Measurements from ENCODE around the gene RPL28.

Gene RPL28

DNA sequence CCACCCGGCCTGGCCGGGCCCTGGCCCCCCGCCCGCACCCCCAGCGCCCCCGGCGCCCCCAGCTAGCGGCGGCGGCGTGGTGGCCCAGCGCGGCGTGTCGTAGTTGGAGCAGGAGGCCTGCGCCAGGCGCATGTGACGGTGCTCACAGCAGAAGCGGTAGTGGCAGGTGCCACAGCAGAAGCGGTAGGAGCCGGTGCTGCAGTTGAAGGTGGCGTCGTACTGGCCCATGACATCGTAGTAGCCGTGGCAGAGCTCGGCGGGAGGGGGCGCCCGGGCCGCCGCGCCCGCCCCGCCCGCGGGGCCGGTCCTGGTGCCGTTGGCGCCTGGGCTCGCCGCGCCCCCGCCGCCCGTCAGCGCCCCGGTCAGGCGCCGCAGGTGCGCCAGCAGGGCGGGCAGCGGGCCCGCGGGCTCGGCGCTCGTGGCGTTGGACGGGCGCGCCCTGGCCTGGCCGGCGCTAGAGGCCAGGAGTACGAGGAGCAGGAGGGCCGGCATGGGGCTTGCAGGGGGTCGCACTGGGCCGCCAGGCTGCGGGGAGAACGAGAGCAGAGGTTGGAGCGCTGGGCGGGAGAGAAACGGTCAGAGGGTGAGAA lies 56.7 kb downstream of the RPL28 start:
- no peak overlapping the region for H3K4me3 ChIP-seq (ENCODE audit: low read depth, low read length)
- TF ChIP-seq POLR2A (IDR thresholded peaks at IDR 0.05; ENCODE audit: extremely low read depth, insufficient read length) (no peak), MYC (IDR thresholded peaks at IDR 0.05; ENCODE audit: low read depth, low read length) (no peak), CTCF (IDR thresholded peaks at IDR 0.05; ENCODE audit: low read depth, low read length) (no peak), MAX (IDR thresholded peaks at IDR 0.05; ENCODE audit: low read depth, low read length) (no peak)
- no peak for DNase-seq (ENCODE audit: low read depth)

- TF ChIP-seq POLR2A (IDR thresholded peaks at IDR 0.05; ENCODE audit: extremely low read depth, insufficient read length) (no peak), MAX (IDR thresholded peaks at IDR 0.05; ENCODE audit: low read depth, low read length) (no peak), CTCF (IDR thresholded peaks at IDR 0.05; ENCODE audit: low read depth, low read length) (no peak), MYC (IDR thresholded peaks at IDR 0.05; ENCODE audit: low read depth, low read length) (no peak)
- no peak within 1 kb of the TSS for H3K4me3 ChIP-seq (ENCODE audit: low read depth, low read length)
- DNase-seq (ENCODE audit: low read depth): peak; percentile 31
Measured at GRCh38 chr19:55443045-55443823, 57.5 kb downstream of the RPL28 start, which contains the start of gene SHISA7. Gene SHISA7 (minus strand): TSS chr19:55443300. CDS start chr19:55442863, 437 bp downstream.

GRCh38 chr19:55443824-55444480 lies 58.2 kb downstream of the RPL28 start:
- no peak for DNase-seq (ENCODE audit: low read depth)
- no peak overlapping the region for H3K4me3 ChIP-seq (ENCODE audit: low read depth, low read length)
- TF ChIP-seq MYC (IDR thresholded peaks at IDR 0.05; ENCODE audit: low read depth, low read length): no peak

DNA sequence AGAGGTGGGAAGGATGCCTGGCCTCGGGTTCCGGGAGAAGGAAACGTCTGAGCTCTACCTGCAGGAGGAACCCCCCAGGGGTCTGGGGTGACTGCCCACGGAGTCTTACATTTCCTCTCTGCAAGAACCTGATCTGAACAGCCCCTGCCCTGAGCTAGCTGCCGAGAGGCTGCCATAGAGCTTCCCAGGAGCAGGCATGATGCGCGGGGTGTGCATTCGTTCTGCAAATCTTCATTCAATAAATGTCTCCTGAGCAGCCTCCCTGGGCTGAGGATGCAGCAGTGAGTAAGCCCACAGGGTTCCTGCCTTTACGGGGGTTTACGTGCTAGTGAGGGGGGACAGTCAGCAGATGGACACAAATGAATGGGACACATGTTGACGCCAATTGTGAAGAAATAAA lies 58.9 kb downstream of the RPL28 start:
- TF ChIP-seq POLR2A (IDR thresholded peaks at IDR 0.05; ENCODE audit: extremely low read depth, insufficient read length): no peak
- no peak for TF ChIP-seq CTCF (IDR thresholded peaks at IDR 0.05; ENCODE audit: low read depth, low read length)
- TF ChIP-seq MAX (IDR thresholded peaks at IDR 0.05; ENCODE audit: low read depth, low read length): no peak
- TF ChIP-seq MYC (IDR thresholded peaks at IDR 0.05; ENCODE audit: low read depth, low read length): no peak
- no peak for DNase-seq (ENCODE audit: low read depth)
- no peak overlapping the region for H3K4me3 ChIP-seq (ENCODE audit: low read depth, low read length)

GRCh38 chr19:55446060-55446459 lies 60.3 kb downstream of the RPL28 start:
- DNase-seq (ENCODE audit: low read depth): no peak
- no peak for TF ChIP-seq MYC (IDR thresholded peaks at IDR 0.05; ENCODE audit: low read depth, low read length)
- no peak for TF ChIP-seq POLR2A (IDR thresholded peaks at IDR 0.05; ENCODE audit: extremely low read depth, insufficient read length)
- no peak for TF ChIP-seq MAX (IDR thresholded peaks at IDR 0.05; ENCODE audit: low read depth, low read length)
- no peak for TF ChIP-seq CTCF (IDR thresholded peaks at IDR 0.05; ENCODE audit: low read depth, low read length)
- no peak overlapping the region for H3K4me3 ChIP-seq (ENCODE audit: low read depth, low read length)

All from NB4 (cell line).